Frontal cortex (tissue), 4 donors: ENCODE data around the gene NDUFV2. TPM values are rescaled to one million over a fixed set of nuclear protein-coding genes. Genes with fewer than 3 reads are reported as not detected.
A peak's percentile ranks its signal among the peaks of the same experiment; 100 is the strongest.

Experiments used
- DNase-seq, 2 donors: peaks; one replicate each; pipeline ENCODE4 v3.0.0; 2012; ENCODE audit warnings: low spot score in 2 of 2
- FAIRE-seq: peaks from 2 replicates; lab custom pipeline; 2012; peaks lifted over from hg19 to GRCh38; lab: Jason Lieb, UNC
- total RNA-seq: library from RNA; depleted of rRNA; stranded (reverse); fragments of >200 nt; gene quantifications from one replicate; pipeline ENCODE4 v1.2.3, GENCODE V29; 2014
- donor health status: control.
- donor health status: control.
- donor health status: control.

NDUFV2 gene
- total RNA-seq = 85.2 TPM

DNA sequence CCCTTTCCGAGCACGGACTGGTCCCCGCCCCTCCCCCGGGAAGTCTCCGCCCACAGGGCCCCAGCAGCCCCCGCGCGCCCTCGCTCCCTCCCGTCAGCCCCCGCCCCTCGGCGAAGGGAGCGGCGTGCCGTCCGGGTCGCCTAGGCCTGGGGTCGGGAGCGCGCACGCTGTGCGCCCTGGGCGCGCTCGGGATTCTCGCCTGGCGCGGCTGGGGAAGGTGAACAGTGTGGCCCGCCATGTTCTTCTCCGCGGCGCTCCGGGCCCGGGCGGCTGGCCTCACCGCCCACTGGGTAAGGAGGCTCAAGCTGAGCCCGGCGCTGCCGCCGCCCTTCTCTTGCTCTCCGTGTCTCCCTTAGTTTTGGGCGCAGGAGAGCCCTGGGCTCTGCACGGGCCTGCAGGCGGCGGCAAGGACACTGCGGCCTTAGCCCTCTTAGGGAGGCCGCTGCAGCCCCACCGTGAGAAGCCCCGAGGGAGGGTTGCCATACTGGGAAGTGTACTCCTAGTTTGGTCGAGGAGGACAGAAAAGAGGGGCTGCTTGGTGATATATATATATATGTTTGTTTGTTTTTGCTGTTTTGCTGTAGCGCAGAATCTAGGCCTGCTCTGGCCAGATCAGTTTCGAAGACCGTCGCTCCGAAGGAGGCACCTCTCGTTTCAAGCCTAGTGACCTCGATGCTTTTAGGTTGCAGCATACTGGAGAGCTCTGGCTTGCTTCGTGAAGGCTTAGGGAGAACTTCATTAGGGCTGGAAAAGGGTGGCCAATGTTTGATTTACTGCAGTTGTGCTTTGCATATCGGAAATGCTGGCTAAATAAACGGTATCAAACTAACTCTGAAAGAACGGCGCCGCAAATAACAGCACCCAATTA, at the start of gene NDUFV2:
Gene NDUFV2, plus strand, starts transcription at position 192 of the 868 bp plus-strand sequence. Its CDS starts 45 bp downstream, at position 237.
- no peak for FAIRE-seq

DNA sequence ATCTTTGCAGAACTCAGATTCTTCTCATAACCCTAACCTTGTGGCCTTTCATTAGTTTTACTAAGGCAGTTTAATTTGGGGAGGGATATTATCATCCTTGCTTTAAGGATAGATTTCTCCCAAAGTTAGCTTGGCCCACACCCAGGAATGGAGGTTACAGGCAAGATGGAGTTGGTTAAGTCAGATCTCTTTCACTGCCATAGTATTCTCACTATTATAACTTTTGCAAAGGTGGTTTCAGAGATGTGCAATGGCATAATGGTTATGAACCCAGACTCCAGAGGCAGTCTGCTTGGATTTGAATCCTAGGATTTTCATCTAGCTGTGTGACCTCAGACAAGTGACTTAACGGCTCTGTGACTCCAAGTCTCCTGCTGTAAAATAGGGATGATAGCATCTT, 48.7 kb upstream of the NDUFV2 start:
- no peak for FAIRE-seq
- DNase-seq = no peak

More for the DNA sequence above, at the start of gene NDUFV2:
- DNase-seq = peak; percentile 92 to 93

DNA sequence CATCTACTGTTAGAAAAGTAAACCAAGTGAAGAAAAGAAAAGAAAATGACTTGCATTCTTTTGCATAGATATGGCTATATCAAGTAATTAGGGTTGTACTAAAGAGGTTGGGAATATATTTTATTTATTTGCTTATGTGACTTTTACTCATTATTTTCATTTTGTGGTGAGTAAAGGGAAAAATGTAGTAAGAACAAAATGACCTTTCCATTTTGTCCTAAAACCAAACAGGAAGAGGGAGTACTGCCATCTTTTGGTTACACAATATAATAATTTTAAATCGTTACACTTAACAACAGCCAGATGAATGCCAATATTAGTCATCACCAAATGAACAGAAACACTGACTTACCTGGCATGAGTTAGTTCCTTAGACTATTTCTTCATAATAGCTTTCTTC, 47.3 kb upstream of the NDUFV2 start:
- peak in 1 of 2 donors; percentile 34 for DNase-seq
- no peak for FAIRE-seq

DNA sequence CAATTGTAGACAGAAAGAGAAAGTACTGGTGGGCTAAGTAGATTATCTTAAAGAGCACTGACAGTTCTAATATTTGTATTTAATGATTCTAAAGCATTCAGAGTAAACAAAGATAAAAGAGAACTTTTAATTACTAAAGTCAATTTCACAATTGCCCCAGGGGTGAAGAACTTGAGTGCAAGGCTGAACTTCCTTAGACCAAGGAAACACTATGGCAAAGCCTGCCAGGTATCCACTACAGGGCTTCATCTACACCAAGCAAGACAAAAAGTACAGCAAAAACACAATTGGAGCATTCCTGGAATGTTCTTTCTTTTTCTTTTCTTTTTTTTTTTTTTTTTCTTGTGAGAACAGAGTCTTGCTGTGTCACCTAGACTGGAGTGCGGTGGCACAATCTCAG, 46.9 kb upstream of the NDUFV2 start:
- DNase-seq = no peak
- FAIRE-seq = no peak

DNA sequence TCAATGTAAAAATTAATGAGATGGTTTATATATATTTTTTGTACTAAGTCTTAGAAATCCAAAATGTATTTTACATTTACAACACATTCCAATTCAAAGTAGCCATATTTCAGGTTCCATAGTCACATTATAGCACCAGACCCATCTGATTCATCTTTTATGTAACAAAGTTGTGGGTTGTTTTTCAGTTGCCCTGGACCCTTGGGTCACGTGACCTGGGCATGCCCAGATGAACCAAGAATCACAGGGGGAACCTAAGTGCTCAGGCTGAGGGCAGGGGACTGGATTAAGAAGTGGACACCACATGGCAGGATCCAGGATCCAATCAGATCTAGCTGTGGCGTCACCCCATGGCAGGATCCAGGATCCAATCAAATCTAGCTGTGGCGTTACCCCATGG, 44.9 kb upstream of the NDUFV2 start:
- FAIRE-seq (no peak), DNase-seq (no peak)

DNA sequence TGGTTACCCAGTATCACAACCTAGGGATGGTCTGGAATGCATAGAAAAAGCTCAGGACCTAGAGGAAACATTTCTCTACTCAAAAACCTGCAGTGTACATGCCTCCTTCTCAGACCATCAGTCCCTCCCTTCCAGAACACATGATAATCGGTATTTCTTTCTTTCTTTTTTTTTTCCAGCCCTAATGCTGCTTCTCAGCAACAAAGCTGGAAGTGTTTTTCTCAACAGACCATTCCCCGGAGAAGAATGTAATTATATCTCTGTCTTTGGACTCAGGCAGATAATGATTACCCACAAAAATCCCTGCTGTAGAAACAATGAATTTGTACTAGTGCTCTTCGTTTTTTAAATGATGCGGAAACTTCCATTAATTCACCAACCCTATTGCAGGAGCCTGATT, 44.1 kb upstream of the NDUFV2 start:
- no peak for FAIRE-seq
- DNase-seq = no peak

DNA sequence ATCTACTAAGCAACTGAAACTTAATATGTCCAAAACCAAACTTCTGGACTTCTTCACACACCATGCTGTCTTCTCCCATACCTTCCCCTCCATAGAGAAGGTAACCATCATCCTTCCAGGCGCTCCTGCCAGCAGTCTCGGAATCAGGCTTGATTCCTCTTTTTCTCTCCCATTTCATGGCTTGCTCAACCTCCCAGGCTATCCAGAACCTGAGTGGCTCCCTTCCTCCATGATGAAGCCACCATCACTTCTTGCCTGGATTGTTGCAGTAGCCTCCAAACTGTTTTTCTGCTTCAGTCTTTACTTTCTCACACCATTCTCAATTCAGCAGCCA, 40.1 kb upstream of the NDUFV2 start:
- FAIRE-seq (no peak), DNase-seq (no peak)

DNA sequence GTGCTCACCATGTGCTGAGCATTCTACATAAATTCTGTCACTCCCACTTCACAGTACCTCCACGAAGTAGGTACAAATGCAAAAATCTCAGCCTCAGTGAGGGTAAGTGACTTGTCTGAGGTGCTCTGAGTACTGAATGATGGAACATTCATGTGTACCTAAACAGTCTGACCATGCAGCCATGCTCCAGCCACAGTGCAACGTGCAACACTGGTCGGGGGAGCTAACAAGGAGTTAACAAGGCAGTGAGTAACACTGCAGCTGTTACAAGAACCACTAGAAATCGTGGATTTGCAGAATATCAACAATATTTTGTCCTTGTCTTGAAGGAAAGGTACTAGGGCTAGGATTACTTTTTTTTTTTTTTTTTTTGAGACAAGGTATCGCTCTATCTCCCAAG, 36.6 kb upstream of the NDUFV2 start:
- FAIRE-seq (no peak), DNase-seq (no peak)

DNA sequence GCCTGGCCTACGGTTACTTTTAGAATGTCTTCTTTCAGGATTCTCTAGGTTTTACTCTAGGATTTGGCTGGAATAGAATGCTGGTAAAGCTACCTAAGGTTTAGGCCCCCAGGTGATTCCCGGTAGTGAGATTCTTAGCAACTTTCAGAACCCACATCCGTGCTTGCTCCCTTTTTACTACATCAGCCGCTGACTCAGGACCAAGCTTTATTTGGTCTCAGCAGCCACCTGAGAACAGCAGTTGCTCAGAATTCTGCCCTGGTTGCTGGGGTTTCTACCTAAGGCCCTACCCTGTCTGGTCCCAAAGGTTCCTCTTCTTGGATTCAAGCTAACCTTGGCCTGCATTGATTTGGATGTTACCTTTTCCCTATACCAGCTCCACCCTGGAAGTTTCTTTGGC, 36.1 kb upstream of the NDUFV2 start:
- FAIRE-seq (no peak), DNase-seq (no peak)

DNA sequence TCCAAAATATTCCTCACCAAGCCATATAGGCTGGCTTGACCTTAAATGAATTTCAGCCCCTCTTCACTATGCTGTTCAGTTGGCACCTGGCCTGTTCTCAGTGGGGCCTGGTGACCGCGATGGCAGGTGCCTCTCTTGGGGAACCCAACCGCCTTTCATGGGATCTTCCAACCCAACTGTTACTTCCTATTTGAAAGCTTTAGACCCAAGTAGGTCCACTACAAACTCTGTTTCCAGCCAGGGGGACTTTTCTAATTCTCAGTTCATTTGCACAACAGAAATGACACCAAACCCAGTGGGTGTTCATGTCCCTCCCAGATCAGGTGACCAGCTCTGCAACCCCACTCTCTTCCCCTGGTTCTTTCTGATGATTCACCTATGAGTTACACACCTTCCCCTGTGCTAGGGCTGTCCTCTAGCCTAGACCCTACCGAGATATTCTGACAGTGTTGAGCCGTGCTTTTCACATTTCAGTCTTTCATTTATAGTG, 35.6 kb upstream of the NDUFV2 start:
- FAIRE-seq (no peak), DNase-seq (no peak)

DNA sequence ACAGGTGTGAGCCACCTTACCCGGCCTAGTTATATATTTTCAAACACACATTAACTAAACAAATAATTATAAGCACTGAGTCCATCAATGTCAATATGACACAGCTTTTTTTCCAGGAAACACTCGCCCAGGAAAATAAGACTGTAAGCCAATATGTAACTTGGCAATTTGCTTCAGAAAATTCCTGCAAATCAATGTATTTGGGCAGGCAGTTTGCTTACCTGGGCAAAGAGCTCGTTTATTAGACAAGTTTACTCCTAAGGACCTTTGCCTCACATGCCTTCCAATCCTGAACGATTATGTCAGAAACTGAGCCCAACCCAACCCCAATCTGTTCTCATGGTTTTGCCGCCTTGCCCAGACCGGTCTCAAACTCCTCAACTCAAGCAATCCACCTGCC, 34.7 kb upstream of the NDUFV2 start:
- FAIRE-seq = no peak
- no peak for DNase-seq

DNA sequence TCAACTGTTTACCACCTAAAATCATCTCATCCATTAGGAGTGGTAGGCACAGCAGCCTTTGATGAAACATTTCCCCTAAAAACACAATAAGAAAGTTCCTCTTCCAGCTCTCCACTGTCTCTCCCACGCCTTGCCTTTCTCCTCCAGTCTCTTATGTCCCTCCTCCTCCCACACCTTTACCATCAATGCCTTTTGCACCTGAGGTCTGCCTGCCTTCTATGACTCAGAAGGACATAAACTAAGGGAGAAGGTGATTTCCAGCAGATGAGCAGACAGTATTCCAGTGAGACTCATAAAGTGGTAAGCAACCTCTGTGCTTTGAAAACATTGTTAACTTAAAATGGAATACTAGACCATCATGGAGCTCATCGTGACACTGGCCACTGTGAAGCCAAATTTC, 34.2 kb upstream of the NDUFV2 start:
- FAIRE-seq = no peak
- DNase-seq = no peak

DNA sequence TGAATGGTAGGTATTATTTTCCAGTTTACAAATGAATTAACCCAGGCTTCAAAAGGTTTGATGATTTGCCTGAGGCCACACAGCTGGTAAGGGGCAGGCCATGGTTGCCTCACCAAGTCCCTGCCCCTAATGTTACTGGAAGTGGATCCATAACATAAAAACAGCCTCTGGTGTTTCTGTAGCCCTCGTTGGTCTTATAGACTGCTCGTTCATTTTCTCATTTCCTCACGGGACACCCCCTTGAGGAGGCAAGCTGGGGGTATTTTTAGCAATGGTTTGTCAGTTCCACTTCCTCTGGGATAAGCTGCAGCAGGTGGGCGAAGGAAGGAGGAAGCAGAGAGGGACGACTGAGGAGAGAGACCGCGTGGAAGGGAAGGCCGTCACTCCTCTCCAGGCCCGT, 32.9 kb upstream of the NDUFV2 start:
- FAIRE-seq (no peak), DNase-seq (no peak)

DNA sequence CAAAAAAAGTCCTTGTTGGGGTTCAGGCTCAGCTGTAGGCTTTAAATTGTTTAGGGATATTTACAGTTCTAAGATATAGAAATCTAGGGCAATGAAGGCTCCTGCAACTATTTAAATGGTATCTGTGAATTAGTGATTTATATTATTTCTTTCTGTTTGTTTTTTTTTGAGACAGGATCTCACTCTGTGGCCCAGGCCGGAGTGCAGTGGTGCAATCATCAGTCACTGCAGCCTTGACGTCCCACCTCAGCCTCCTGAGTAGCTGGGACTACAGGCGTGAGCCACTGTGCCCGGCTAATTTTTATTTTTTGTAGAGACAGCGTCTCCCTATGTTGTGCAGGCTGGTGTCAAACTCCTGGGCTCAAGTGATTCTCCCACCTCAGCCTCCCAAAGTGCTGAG, 32.3 kb upstream of the NDUFV2 start:
- DNase-seq = no peak
- FAIRE-seq = no peak

DNA sequence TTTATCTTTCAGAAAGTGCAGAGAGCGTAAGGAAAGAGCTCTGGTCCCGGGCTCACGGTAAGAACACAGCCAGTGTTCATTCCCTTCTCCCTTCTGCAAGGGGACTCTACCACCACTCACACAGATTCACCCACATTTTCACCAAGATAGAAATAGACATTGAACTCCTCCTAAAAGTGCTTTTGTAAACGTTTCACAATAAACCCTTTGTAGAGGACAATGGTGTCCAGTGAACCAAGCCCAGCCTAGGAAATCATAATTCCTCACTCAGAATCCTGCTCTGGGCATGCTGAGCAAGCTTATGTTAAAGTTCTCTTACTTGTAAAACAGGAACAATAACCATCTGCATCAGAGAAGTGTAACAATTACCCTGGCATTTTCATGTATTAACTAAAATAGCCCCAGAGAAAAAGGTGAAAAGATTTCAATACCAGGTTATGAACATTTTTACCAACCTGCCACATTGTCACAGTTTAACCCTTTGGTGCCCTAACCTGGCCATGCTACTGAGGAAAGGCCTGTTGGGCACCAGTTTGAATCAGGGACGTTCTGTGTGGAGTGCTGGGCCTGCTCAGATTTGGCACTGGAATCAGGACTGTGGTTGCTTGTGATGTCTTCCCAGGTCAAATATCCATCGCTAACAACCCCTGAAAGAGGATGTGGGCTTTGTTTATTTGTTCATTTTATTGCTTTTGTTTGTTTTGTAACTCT, 22.5 kb upstream of the NDUFV2 start:
- no peak for DNase-seq
- FAIRE-seq = no peak

DNA sequence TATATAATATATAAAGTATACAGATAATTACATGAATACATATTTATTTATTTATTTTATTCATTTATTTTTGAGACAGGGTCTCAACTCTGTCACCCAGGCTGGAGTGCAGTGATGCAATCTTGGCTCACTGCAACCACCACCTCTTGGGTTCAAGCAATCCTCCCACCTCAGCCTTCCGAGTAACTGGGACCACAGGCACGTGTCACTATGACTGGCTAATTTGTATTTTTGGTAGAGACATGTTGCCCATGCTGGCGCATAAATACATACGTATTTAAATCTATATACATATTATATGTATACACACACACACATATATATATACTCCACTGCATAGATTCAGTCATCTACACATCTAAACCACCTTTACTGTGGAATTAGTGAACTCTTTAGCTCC, 20.6 kb upstream of the NDUFV2 start:
- no peak for FAIRE-seq

DNA sequence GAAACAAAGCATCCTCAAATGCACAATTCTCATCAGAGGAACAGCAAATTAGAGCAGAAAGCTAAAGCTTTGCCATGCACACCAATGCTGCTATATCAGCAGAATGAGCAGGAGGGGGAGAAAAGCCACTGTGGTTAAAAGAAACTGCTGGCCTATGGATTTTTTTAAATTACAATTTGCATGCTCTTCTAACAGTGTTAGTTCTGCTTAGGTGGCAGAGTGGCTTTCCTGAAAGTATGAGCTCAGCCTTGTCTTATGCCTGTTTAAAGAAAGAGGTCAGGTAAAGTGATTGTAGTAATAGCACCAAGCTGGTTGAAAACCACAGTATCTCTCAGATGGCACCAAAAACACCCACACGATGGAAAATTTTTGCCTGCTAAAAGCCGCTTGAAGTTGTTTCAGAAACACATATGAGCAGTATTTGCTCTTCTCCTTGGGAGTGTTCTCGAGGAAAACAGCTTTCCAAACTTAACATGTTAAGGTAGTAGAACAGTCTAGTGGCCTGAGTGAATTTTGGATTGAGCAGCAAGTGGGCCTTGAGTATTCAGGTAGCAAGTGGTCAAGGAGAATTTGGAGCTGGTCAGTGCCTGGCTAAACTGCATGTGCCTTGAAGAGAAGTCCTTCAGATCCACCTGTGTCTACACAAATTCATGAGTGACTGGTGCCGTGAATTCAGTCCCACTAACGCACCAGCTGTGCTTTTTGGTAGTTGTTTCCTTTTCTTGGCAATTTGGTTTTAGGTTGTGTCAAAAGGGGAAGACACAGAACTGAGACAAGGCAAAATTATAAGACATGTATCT, 19.6 kb upstream of the NDUFV2 start:
- no peak for FAIRE-seq
- DNase-seq = no peak

More for the DNA sequence above, 20.6 kb upstream of the NDUFV2 start:
- DNase-seq = no peak

DNA sequence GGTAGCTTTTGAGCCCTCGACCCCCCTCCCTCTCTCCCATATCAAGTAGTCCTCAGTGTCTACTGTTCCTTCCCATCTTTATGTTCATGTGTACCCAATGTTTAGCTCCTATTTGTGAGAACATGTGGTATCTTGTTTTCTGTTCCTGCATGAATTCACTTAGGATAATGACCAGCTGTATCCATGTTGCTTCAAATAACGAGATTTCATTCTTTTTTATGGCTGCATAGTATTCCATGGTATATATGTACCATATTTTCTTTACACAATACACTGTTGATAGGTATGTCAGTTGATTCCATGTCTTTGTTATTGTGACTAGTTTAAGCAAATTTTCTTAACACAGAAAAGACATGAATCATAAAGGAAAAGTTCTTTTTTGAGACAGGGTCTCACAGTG, 16.5 kb upstream of the NDUFV2 start:
- no peak for FAIRE-seq

DNA sequence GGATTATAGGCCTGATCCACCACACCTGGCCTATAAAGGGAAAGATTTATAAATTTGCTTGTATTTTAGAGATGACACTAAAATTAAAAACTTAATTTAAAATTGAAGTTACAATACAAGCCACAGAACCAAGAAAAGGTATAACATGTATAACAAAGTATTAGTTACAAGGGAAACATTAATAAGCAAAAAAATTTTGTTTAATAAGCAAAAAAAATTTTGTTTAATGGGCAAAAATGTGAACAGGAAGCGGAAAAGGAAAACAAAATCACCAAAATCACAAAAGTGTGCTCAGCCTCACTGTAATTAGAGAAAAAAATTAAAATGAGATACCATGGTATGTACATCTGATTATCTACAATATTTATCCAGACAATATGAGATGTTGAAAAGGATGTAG, 15.9 kb upstream of the NDUFV2 start:
- no peak for DNase-seq
- FAIRE-seq = no peak

More for the DNA sequence above, 16.5 kb upstream of the NDUFV2 start:
- DNase-seq = no peak

DNA sequence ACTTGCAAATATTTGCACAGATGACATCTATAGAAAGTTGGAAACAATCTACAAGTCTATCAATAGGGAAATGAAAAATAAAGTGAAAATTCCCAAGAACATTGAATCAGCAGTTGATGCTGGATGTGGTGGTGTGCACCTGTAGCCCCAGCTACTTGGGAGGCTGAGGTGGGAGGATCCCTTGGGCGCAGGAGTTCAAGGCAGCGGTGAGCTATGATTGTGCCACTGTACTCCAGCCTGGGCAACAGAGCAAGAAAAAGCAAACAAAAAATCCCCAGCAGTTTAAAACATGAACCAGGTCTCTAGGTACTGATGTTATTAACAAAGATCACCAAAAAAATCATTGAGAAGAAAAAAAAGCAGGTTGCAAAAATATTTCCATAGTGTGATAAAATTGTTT, 15.4 kb upstream of the NDUFV2 start:
- DNase-seq = no peak
- FAIRE-seq = no peak

DNA sequence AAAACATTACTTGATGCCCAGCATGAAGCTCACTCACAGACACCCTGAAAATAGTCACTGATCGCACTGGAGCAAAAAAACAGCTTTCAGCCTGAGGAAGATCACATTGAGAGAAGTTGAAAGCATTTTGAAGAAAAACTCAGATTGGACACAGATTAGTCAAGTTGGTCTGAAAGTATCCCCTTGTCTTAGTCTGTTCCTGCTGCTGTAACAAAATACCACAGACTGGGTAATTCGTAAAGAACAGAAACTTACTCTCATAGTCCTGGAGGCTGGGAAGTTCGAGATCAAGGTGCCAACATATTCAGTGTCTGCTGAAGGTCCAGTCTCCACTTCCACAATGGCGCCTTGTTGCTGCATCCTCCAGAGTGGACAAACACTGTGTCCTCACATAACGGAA, 14.2 kb upstream of the NDUFV2 start:
- DNase-seq = no peak
- FAIRE-seq = no peak
